HepG2 (cell line): ENCODE data around the gene CHST6. TPM values are rescaled to one million over a fixed set of nuclear protein-coding genes. Genes with fewer than 3 reads are reported as not detected.

ENCODE experiments used
- ATAC-seq: fragments of 200-7000 bp; cut with Tn5 transposase; 3 replicates; pipeline ENCODE4 v1.9.1; 2020; ENCODE audit warnings: mild to moderate bottlenecking, moderate library complexity
- BruUV-seq: library from RNA; stranded (reverse); fragments of 400-500 nt; replicated peaks from 2 replicates; lab custom pipeline; 2021; lab: Mats Ljungman, UMichigan
- CTCF ChIA-PET: fragments of 300-600 bp; formaldehyde crosslinking; extraction: SDS; loops from one replicate; lab custom pipeline; 2021; ENCODE audit warnings: low total read pairs, inconsistent platforms, low intra/inter-chr PET ratio; lab: Yijun Ruan, JAX
- POLR2A ChIA-PET: fragments of 350-600 bp; sonication (Branson Sonifier 250); formaldehyde crosslinking; loops from one replicate; lab custom pipeline; 2020; ENCODE audit warnings: antibody characterized with exemption, inconsistent platforms; lab: Yijun Ruan, JAX
- DNase-seq: peaks from one replicate; pipeline ENCODE4 v3.0.0-alpha.2; 2015; ENCODE audit warnings: low spot score
- FAIRE-seq: peaks from 3 replicates; lab custom pipeline; 2011; peaks lifted over from hg19 to GRCh38; lab: Jason Lieb, UNC
- H2AFZ ChIP-seq: one replicate; pipeline ENCODE4 v1.6.1; 2011; ENCODE audit warnings: low read length, inconsistent platforms
- H3K27ac ChIP-seq: fragments of 300-600 bp; 3 replicates; pipeline ENCODE4 v1.8.0; 2011; ENCODE audit warnings: mixed run types, mild to moderate bottlenecking, mixed read lengths, low read length, inconsistent platforms; ENCODE audit not compliant: insufficient read depth; ENCODE audit errors: extremely low read length
- H3K27me3 ChIP-seq, 2 experiments: fragments of 200-600 bp in 1 of 2; 2 replicates in 1 of 2; 3 replicates in 1 of 2; pipeline versions ENCODE4 v1.6.0 to v1.8.0; 2011; ENCODE audit warnings: low read length in 2 of 2, mild to moderate bottlenecking in 2 of 2, moderate library complexity in 2 of 2, inconsistent platforms in 1 of 2; ENCODE audit not compliant: insufficient read depth in 2 of 2, control insufficient read depth in 1 of 2
- H3K36me3 ChIP-seq, 2 experiments: fragments of 200-600 bp in 1 of 2; replicated peaks in 1 of 2; 2 replicates in 1 of 2; 3 replicates in 1 of 2; pipeline versions ENCODE4 v1.5.1 to v1.8.0; 2011; ENCODE audit warnings: low read length in 2 of 2, inconsistent platforms in 1 of 2; ENCODE audit not compliant: insufficient read depth in 2 of 2, control insufficient read depth in 1 of 2
- H3K4me1 ChIP-seq: 2 replicates; pipeline ENCODE4 v1.5.1; 2012; ENCODE audit warnings: low read length, inconsistent platforms; ENCODE audit not compliant: insufficient read depth
- H3K4me2 ChIP-seq: 2 replicates; pipeline ENCODE4 v1.6.0; 2011; ENCODE audit warnings: low read depth, low read length, inconsistent platforms
- H3K4me3 ChIP-seq, 3 experiments: fragments of 200-600 bp in 1 of 3; sonication (generic), shearing (Covaris generic) in 1 of 3; replicated peaks in 1 of 3; 2 replicates each; pipeline ENCODE4 v1.5.1; 2011 to 2016; ENCODE audit warnings: low read length in 3 of 3, inconsistent platforms in 2 of 3, low read depth in 2 of 3, mild to moderate bottlenecking in 2 of 3, control low read depth in 1 of 3, mixed read lengths in 1 of 3; ENCODE audit not compliant: insufficient read depth in 1 of 3
- H3K79me2 ChIP-seq: one replicate; pipeline ENCODE4 v1.6.1; 2011; ENCODE audit warnings: low read length, inconsistent platforms; ENCODE audit not compliant: insufficient read depth
- H3K9ac ChIP-seq: 2 replicates; pipeline ENCODE4 v1.6.0; 2011; ENCODE audit warnings: mild to moderate bottlenecking, low read depth, low read length, inconsistent platforms; ENCODE audit not compliant: insufficient read depth
- H3K9me3 ChIP-seq: 2 replicates; pipeline ENCODE4 v1.5.1; 2012; ENCODE audit warnings: mild to moderate bottlenecking, low read length
- H4K20me1 ChIP-seq: 2 replicates; pipeline ENCODE4 v1.6.0; 2011; ENCODE audit warnings: inconsistent platforms, mild to moderate bottlenecking, low read length, moderate library complexity; ENCODE audit not compliant: insufficient read depth
- CENPX ChIP-seq: sonication (generic); formaldehyde crosslinking; IDR thresholded peaks from 2 replicates; pipeline ENCODE4 v1.9.0; 2021; ENCODE audit warnings: mild to moderate bottlenecking, missing genetic modification reagents, moderate library complexity
- HNF4G ChIP-seq, 2 experiments: sonication (generic) in 1 of 2; formaldehyde crosslinking in 1 of 2; IDR thresholded peaks; 2 replicates each; pipeline versions ENCODE4 v1.4.0 to v1.6.1; 2011 to 2020; ENCODE audit warnings: borderline replicate concordance in 2 of 2, low read depth in 2 of 2, mild to moderate bottlenecking in 2 of 2, low read length in 1 of 2, missing genetic modification reagents in 1 of 2, moderate library complexity in 1 of 2
- HOXD1 ChIP-seq: sonication (generic); formaldehyde crosslinking; IDR thresholded peaks from 2 replicates; pipeline ENCODE4 v1.5.0; 2020; ENCODE audit warnings: missing genetic modification reagents
- KDM4B ChIP-seq: sonication (generic); formaldehyde crosslinking; IDR thresholded peaks from 2 replicates; pipeline ENCODE4 v1.4.0; 2020; ENCODE audit warnings: missing genetic modification reagents
- KLF6 ChIP-seq: IDR thresholded peaks from 2 replicates; pipeline ENCODE4 v1.8.0; 2016; ENCODE audit warnings: missing biosample characterization, missing genetic modification reagents
- NBN ChIP-seq: fragments of 450-650 bp; conservative IDR thresholded peaks from 2 replicates; pipeline ENCODE4 v1.6.1; 2017
- PHF20 ChIP-seq: sonication (generic); formaldehyde crosslinking; IDR thresholded peaks from 2 replicates; pipeline ENCODE4 v1.5.0; 2020; ENCODE audit warnings: mild to moderate bottlenecking, missing genetic modification reagents
- POLR2G ChIP-seq: fragments of 200-400 bp; formaldehyde crosslinking; IDR thresholded peaks from 2 replicates; pipeline ENCODE4 v1.6.1; 2018; ENCODE audit warnings: mild to moderate bottlenecking, low read depth, low read length, moderate library complexity
- RBM39 ChIP-seq: fragments of 200-400 bp; formaldehyde crosslinking; IDR thresholded peaks from one replicate; pipeline ENCODE4 v1.6.1; 2018; ENCODE audit warnings: antibody characterized with exemption, mild to moderate bottlenecking, low read depth, low read length; ENCODE audit not compliant: poor library complexity, severe bottlenecking
- ZBTB42 ChIP-seq: sonication (generic); formaldehyde crosslinking; IDR thresholded peaks from 2 replicates; pipeline ENCODE4 v1.5.0; 2020; ENCODE audit warnings: mild to moderate bottlenecking, missing genetic modification reagents
- ZNF124 ChIP-seq: sonication (generic); formaldehyde crosslinking; IDR thresholded peaks from 2 replicates; pipeline ENCODE4 v1.4.0; 2020; ENCODE audit warnings: missing genetic modification reagents
- ZNF317 ChIP-seq: sonication (generic); formaldehyde crosslinking; IDR thresholded peaks from 2 replicates; pipeline ENCODE4 v1.5.0; 2020; ENCODE audit warnings: mild to moderate bottlenecking, missing genetic modification reagents
- ZNF326 ChIP-seq: sonication (generic); formaldehyde crosslinking; IDR thresholded peaks from 2 replicates; pipeline ENCODE4 v1.4.0; 2020; ENCODE audit warnings: missing genetic modification reagents, borderline replicate concordance
- ZNF329 ChIP-seq: sonication (generic); formaldehyde crosslinking; IDR thresholded peaks from 2 replicates; pipeline ENCODE4 v1.9.0; 2021; ENCODE audit warnings: low read depth, mild to moderate bottlenecking, missing genetic modification reagents
- WGBS: methylation state at CpG from one replicate; pipeline ENCODE4 v1.1.6; 2017; ENCODE audit warnings: low lambda C conversion rate; 5-methylcytosine and 5-hydroxymethylcytosine counted together
- in situ Hi-C: cut with HindIII; loops from 2 replicates; pipeline ENCODE4 v1.10.0; 2017; ENCODE audit warnings: low pct_unique_long_range_greater_than_20kb; ENCODE audit not compliant: extremely low pct_ligation_motif_present
- intact Hi-C: fragments of 100-400 bp; cut with micrococcal nuclease; formaldehyde crosslinking; loops from one replicate; pipeline ENCODE4 v1.10.0; 2022; ENCODE audit not compliant: unreplicated experiment
- polyA plus RNA-seq, 8 experiments: library from polyadenylated mRNA; depleted of rRNA in 3 of 8; stranded (reverse) in 7 of 8; unstranded in 1 of 8; fragments of >200 nt; fragmentation: Illumina TruSeq in 4 of 8; extraction: Trizol in 4 of 8; gene quantifications; 2 replicates each; pipeline versions ENCODE4 v1.2.1 to v1.2.3, GENCODE V29; 2011 to 2016; ENCODE audit warnings: low read depth in 4 of 8, missing spikeins in 1 of 8, mixed read lengths in 1 of 8; ENCODE audit not compliant: insufficient read depth in 1 of 8
- total RNA-seq, 5 experiments: library from RNA; depleted of rRNA; stranded (reverse); fragments of >200 nt; fragmentation: Illumina TruSeq; extraction: Trizol; gene quantifications; 2 replicates each; pipeline ENCODE4 v1.2.3, GENCODE V29; 2016; ENCODE audit warnings: low read depth in 1 of 5
- TF ChIP-seq, protein P1 (sequence below): sonication (generic); formaldehyde crosslinking; IDR thresholded peaks from 2 replicates; pipeline ENCODE4 v1.8.1; 2023; ENCODE audit warnings: missing genetic modification reagents, mild to moderate bottlenecking, borderline replicate concordance

Gene CHST6
- total and polyA plus RNA-seq, 2 of the 13 experiments (the other 11 are each of a cell fraction or from before 2014, with no cell fraction given) = 0.18 to 0.91 TPM

DNA sequence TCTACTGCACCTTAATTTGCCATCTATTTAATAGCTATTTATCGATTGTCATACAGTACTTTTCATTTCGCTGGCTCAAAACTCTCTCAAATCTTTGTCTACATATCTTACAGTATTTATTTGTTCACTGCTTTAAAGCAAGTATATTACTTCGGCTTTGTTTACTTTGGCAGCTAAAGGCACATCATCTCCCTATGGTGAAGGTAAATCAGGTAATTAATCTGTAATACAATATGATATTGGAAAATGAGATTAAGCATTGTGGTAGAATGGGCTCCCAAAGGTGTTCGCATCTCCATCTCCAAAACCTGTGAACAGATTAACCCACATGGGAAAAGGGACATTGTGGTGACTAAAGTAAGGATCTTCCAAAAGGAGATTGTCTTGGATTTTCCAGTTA, 37.2 kb downstream of the CHST6 start:
- TF ChIP-seq HNF4G (IDR thresholded peaks at IDR 0.05; ENCODE audit: borderline replicate concordance, low read depth, low read length) (no peak), HNF4G (CRISPR knock-in tag; IDR thresholded peaks at IDR 0.05; ENCODE audit: borderline replicate concordance, low read depth) (no peak), POLR2G (no peak), ZNF329 (CRISPR knock-in tag) (no peak), KDM4B (CRISPR knock-in tag) (no peak), ZNF124 (CRISPR knock-in tag) (no peak), RBM39 (no peak), PHF20 (CRISPR knock-in tag) (no peak), ZBTB42 (CRISPR knock-in tag) (no peak), KLF6 (CRISPR knock-in tag) (no peak), CENPX (no peak), ZNF326 (CRISPR knock-in tag) (no peak), ZNF317 (CRISPR knock-in tag) (no peak), HOXD1 (CRISPR knock-in tag) (no peak), NBN (no peak)
- TF ChIP-seq, protein P1, sequence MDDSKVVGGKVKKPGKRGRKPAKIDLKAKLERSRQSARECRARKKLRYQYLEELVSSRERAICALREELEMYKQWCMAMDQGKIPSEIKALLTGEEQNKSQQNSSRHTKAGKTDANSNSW = no peak
- no peak overlapping the region for H3K27ac ChIP-seq
- peaks cover 34% of the 10 kb centered on the region for H4K20me1 ChIP-seq
- no TSS peak for BruUV-seq
- H3K79me2 ChIP-seq = peaks cover 83% of the 10 kb centered on the region
- H3K27me3 ChIP-seq = no peaks in the 10 kb centered on the region
- H3K9ac ChIP-seq = no peak overlapping the region
- H3K4me2 ChIP-seq = no peak overlapping the region
- intact Hi-C loops = no loop called here
- FAIRE-seq = no peak
- ChIA-PET CTCF (no interaction called here), POLR2A (no interaction called here)
- no peaks in the 10 kb centered on the region for H3K9me3 ChIP-seq
- H3K4me3 ChIP-seq = no peak overlapping the region
- 94% methylated on average over 4 of the region's 4 CpGs for WGBS
- H2AFZ ChIP-seq = no peak overlapping the region
- in situ Hi-C loops = no loop called here
- peaks cover 54% of the 10 kb centered on the region for H3K4me1 ChIP-seq
- no peak for ATAC-seq
- peaks cover 0 to 4% of the 10 kb centered on the region in 2 experiments; a peak in 3 of 5 replicates for H3K36me3 ChIP-seq
- DNase-seq = no peak
